Smooth muscle cell (in vitro differentiated cells): ENCODE results near the gene NAT10. TPM values are rescaled to one million over a fixed set of nuclear protein-coding genes. Genes with fewer than 3 reads are reported as not detected.

Source experiments
- DNase-seq: peaks from one replicate; lab custom pipeline; 2025; ENCODE audit not compliant: unreplicated experiment; lab: John Stamatoyannopoulos, UW
- H2AFZ ChIP-seq: fragments of 200-600 bp; sonication (generic); 2 replicates; pipeline ENCODE4 v1.6.0; 2016; ENCODE audit warnings: antibody characterized with exemption, low read depth, mild to moderate bottlenecking
- H3F3A ChIP-seq: fragments of 200-600 bp; sonication (generic); 2 replicates; pipeline ENCODE4 v1.6.0; 2017; ENCODE audit warnings: antibody characterized with exemption, low read depth
- H3K27ac ChIP-seq: fragments of 200-600 bp; sonication (generic); 2 replicates; pipeline ENCODE4 v1.5.1; 2016; ENCODE audit warnings: low read depth, mild to moderate bottlenecking
- H3K27me3 ChIP-seq: fragments of 200-600 bp; sonication (generic); 2 replicates; pipeline ENCODE4 v1.6.1; 2016; ENCODE audit warnings: low read depth, mild to moderate bottlenecking
- H3K36me3 ChIP-seq: fragments of 200-600 bp; sonication (generic); 2 replicates; pipeline ENCODE4 v1.5.1; 2016; ENCODE audit warnings: low read depth
- H3K4me1 ChIP-seq: fragments of 200-600 bp; sonication (generic); 2 replicates; pipeline ENCODE4 v1.5.1; 2016; ENCODE audit warnings: low read depth
- H3K4me2 ChIP-seq: fragments of 200-600 bp; sonication (generic); 2 replicates; pipeline ENCODE4 v1.6.0; 2016; ENCODE audit warnings: mild to moderate bottlenecking
- H3K4me3 ChIP-seq: fragments of 200-600 bp; sonication (generic); 2 replicates; pipeline ENCODE4 v1.5.1; 2016; ENCODE audit warnings: mild to moderate bottlenecking
- H3K79me2 ChIP-seq: fragments of 200-600 bp; sonication (generic); 2 replicates; pipeline ENCODE4 v1.6.0; 2016; ENCODE audit warnings: low read depth, mild to moderate bottlenecking
- H3K9ac ChIP-seq: fragments of 200-600 bp; sonication (generic); 2 replicates; pipeline ENCODE4 v1.6.0; 2016; ENCODE audit warnings: low read depth
- H3K9me3 ChIP-seq: fragments of 200-600 bp; sonication (generic); replicated peaks from 2 replicates; pipeline ENCODE4 v1.5.1; 2016; ENCODE audit warnings: low read depth
- H4K20me1 ChIP-seq: fragments of 200-600 bp; sonication (generic); 2 replicates; pipeline ENCODE4 v1.6.0; 2016; ENCODE audit warnings: low read depth
- CTCF ChIP-seq: fragments of 200-600 bp; sonication (generic); IDR thresholded peaks from 2 replicates; pipeline ENCODE4 v1.5.1; 2017; ENCODE audit warnings: borderline replicate concordance, mild to moderate bottlenecking, antibody characterized with exemption; ENCODE audit not compliant: insufficient read depth, poor library complexity, severe bottlenecking
- WGBS: methylation state at CpG from one replicate; pipeline ENCODE4 v1.1.7; 2016; ENCODE audit warnings: low lambda C conversion rate; 5-methylcytosine and 5-hydroxymethylcytosine counted together
- polyA plus RNA-seq: library from polyadenylated mRNA; unstranded; fragments of >200 nt; fragmentation: Nextera tagmentation; extraction: Ambion mirVana; gene quantifications from 2 replicates; pipeline ENCODE4 v1.2.1, GENCODE V29; 2016
- total RNA-seq: library from RNA; depleted of rRNA; stranded (reverse); fragments of >200 nt; gene quantifications from 2 replicates; pipeline ENCODE4 v1.2.3, GENCODE V29; 2014

The NAT10 gene
- total and polyA plus RNA-seq, 2 experiments from 2014 or later: 16.4 to 20.9 TPM

GRCh38 chr11:34184505-34185015 is 79.1 kb downstream of the NAT10 start:
- Histone ChIP-seq H4K20me1 (peaks cover 6% of the 10 kb centered on the region), H3K4me3 (no peak overlapping the region), H3K36me3 (no peaks in the 10 kb centered on the region), H2AFZ (no peak overlapping the region), H3K27me3 (no peaks in the 10 kb centered on the region), H3K79me2 (no peaks in the 10 kb centered on the region), H3K9ac (no peak overlapping the region), H3K9me3 (no peaks in the 10 kb centered on the region), H3F3A (peaks cover 5% of the 10 kb centered on the region), H3K27ac (no peak overlapping the region), H3K4me1 (peaks cover 17% of the 10 kb centered on the region), H3K4me2 (no peak overlapping the region)
- 95% methylated on average over 14 of the region's 14 CpGs for WGBS
- no peak for TF ChIP-seq CTCF
- no peak for DNase-seq

DNA sequence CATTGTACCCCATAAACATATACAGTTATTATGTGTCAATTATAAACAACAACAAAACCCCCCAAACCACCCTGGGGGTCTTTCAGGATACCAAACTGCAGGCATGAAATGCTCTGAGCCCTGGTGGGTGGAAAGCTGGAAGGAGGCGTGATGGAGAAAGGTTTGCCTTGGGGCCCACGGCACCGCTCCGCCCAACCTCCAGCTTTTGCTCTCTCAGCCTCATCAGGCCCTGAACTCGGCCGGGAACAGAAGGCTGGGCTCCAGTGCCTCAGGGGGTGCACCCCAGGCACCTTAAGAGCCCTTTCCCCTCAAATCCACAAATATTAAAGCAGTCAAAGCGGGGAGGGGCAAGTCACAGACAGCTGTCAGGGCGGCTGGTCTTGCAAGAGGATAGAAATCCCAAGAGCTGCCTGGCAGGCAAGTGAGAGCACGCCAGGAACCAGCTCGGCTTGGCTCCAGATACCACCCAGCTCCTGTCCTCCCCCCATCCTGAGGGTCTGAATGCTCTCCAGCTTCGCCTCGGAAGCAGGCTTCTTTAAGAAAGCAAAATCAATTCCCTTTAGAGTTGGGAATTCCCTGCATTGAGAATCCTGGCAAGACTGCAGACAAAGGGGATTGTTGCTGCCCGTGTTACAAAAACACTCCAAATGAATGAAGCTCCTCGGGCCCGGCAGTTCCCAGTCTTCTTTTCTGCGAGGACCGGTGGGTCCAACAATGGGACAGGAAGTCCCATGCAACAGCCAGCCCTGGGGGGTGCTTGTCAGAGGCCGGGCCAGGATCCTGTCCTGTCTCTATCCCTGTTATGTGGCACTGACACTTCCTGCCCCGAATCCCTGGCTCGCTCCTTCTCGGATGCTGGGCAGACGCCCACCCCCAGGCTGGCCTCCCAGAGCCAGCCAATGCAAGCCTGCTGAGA is 80.8 kb downstream of the NAT10 start:
- H3F3A ChIP-seq: no peaks in the 10 kb centered on the region
- DNase-seq: no peak
- H3K79me2 ChIP-seq: no peaks in the 10 kb centered on the region
- no peak overlapping the region for H2AFZ ChIP-seq
- WGBS: 61% methylated on average over 22 of the region's 22 CpGs
- no peak overlapping the region for H3K4me3 ChIP-seq
- H3K9me3 ChIP-seq: no peaks in the 10 kb centered on the region
- no peaks in the 10 kb centered on the region for H3K27me3 ChIP-seq
- peak overlapping the region; percentile 59 for H3K4me2 ChIP-seq
- no peaks in the 10 kb centered on the region for H3K36me3 ChIP-seq
- H3K4me1 ChIP-seq: peaks cover 17% of the 10 kb centered on the region
- TF ChIP-seq CTCF: no peak
- peaks cover 6% of the 10 kb centered on the region for H4K20me1 ChIP-seq
- H3K27ac ChIP-seq: no peak overlapping the region
- no peak overlapping the region for H3K9ac ChIP-seq

DNA sequence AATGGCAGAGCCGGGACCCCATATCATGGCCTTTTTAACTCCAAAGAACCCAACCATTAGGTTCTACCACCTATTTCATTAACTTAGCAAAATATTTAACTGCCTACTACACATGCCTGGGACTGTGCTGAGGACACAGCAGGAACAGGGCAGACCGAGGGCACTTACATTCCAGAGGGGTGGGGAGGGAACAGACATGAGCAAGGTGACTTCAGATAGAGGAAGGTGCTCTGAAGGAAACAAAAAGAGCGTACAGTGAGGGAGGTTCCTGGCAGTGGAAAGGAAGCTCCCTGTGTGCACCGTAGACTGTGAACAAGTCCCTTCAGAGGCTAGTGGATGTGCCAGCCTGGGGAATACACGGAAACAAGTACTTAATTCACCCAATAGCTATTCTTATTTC is 82.8 kb downstream of the NAT10 start:
- H3K27me3 ChIP-seq: no peaks in the 10 kb centered on the region
- H3K79me2 ChIP-seq: no peaks in the 10 kb centered on the region
- WGBS: 68% methylated on average over 5 of the region's 5 CpGs
- peaks cover 15% of the 10 kb centered on the region for H4K20me1 ChIP-seq
- H3K36me3 ChIP-seq: no peaks in the 10 kb centered on the region
- DNase-seq: no peak
- H3K27ac ChIP-seq: no peak overlapping the region
- H3K4me3 ChIP-seq: no peak overlapping the region
- no peak overlapping the region for H2AFZ ChIP-seq
- H3K4me1 ChIP-seq: peaks cover 17% of the 10 kb centered on the region
- H3K9ac ChIP-seq: no peak overlapping the region
- TF ChIP-seq CTCF: no peak
- no peak overlapping the region for H3K4me2 ChIP-seq
- H3F3A ChIP-seq: no peaks in the 10 kb centered on the region
- H3K9me3 ChIP-seq: no peaks in the 10 kb centered on the region

- H3K36me3 ChIP-seq: no peaks in the 10 kb centered on the region
- no peaks in the 10 kb centered on the region for H3K9me3 ChIP-seq
- no peak overlapping the region for H3K4me3 ChIP-seq
- H3F3A ChIP-seq: no peaks in the 10 kb centered on the region
- H3K4me2 ChIP-seq: no peak overlapping the region
- H3K79me2 ChIP-seq: no peaks in the 10 kb centered on the region
- H3K27ac ChIP-seq: no peak overlapping the region
- DNase-seq: no peak
- peaks cover 21% of the 10 kb centered on the region for H3K4me1 ChIP-seq
- H3K9ac ChIP-seq: no peak overlapping the region
- TF ChIP-seq CTCF: no peak
- no peaks in the 10 kb centered on the region for H3K27me3 ChIP-seq
- H4K20me1 ChIP-seq: peaks cover 21% of the 10 kb centered on the region
- WGBS: 87% methylated on average over 9 of the region's 9 CpGs
- H2AFZ ChIP-seq: no peak overlapping the region
These were observed 83.8 kb downstream of the NAT10 start for GRCh38 chr11:34189191-34189590.
